Stomach smooth muscle (tissue), 2 donors: ENCODE data around the gene CDC40.
"Not testable (repeated sequence)": the region's sequence is repeated elsewhere in the genome, so short reads cannot be mapped to it uniquely, and the experiment has no call there.

Experiments
- H3K27ac ChIP-seq: one replicate; pipeline ENCODE4 v1.7.0; 2013; ENCODE audit warnings: mild to moderate bottlenecking, low read length, inconsistent platforms
- H3K27me3 ChIP-seq, 2 donors: one replicate each; pipeline ENCODE4 v1.7.0; 2013; ENCODE audit warnings: low read length in 2 of 2; ENCODE audit not compliant: insufficient read depth in 2 of 2, control insufficient read depth in 1 of 2
- H3K36me3 ChIP-seq, 2 donors: one replicate each; pipeline ENCODE4 v1.7.0; 2013; ENCODE audit warnings: low read length in 2 of 2; ENCODE audit not compliant: control insufficient read depth in 2 of 2, insufficient read depth in 2 of 2
- H3K4me1 ChIP-seq: one replicate; pipeline ENCODE4 v1.7.0; 2013; ENCODE audit warnings: low read length; ENCODE audit not compliant: control insufficient read depth, insufficient read depth
- H3K4me3 ChIP-seq, 2 donors: one replicate each; pipeline ENCODE4 v1.7.0; 2013; ENCODE audit warnings: low read length in 2 of 2
- H3K9ac ChIP-seq, 2 donors: one replicate each; pipeline ENCODE4 v1.7.0; 2013; ENCODE audit warnings: low read length in 2 of 2, mild to moderate bottlenecking in 1 of 2
- H3K9me3 ChIP-seq, 2 donors: one replicate each; pipeline ENCODE4 v1.7.0; 2013; ENCODE audit warnings: low read length in 2 of 2; ENCODE audit not compliant: control insufficient read depth in 2 of 2
- donor health status: healthy.
- donor health status: Pancreatic carcinoma.

Gene CDC40

DNA sequence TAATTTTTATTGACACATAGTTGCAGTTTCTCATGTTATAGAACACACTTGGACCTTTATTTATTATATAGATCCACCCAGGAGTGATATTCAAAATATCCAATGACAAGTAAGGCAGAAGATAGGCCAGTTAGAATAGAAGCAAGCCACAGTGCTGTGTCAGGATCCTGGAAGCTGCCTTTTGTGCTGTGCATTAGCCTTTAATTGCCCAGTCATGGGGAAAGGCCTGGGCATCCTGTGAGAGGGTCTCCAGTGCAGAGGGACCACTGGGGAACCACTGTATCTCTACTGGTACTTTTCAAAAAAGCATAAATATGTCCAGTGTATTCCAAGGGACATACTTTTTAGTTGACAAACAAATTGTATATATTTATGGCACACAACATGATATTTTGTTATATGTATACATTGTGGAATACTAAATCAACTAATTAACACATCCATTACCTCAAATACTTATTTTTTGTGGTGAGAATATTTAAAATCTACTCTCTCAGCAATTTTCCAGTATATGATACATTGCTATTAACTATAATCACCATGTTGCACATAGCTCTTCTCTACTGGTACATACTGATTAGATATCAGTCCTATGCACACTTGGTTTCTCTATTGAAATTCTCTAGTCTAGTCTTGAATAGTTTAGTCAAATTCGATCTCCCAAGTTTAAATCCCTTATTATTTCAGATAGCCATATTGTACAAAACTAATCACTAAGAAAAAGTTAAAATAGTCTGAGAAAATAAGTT is 59.5 kb downstream of the CDC40 start:
- Histone ChIP-seq H3K27me3 (no peaks in the 10 kb centered on the region), H3K4me3 (no peak overlapping the region), H3K36me3 (peaks cover 16 to 19% of the 10 kb centered on the region in 2 donors), H3K9me3 (no peaks in the 10 kb centered on the region), H3K4me1 (no peaks in the 10 kb centered on the region), H3K27ac (no peak overlapping the region), H3K9ac (no peak overlapping the region)

- H3K4me1 ChIP-seq, H3K27ac ChIP-seq, H3K9ac ChIP-seq, H3K9me3 ChIP-seq, H3K4me3 ChIP-seq, H3K27me3 ChIP-seq: not testable (repeated sequence)
- peaks cover 11 to 15% of the 10 kb centered on the region in 2 donors for H3K36me3 ChIP-seq
Measured at GRCh38 chr6:110244621-110245020, 64.4 kb downstream of the CDC40 start.

GRCh38 chr6:110246378-110246777 is 66.2 kb downstream of the CDC40 start:
- Histone ChIP-seq H3K27ac (no peak overlapping the region), H3K9me3 (no peaks in the 10 kb centered on the region), H3K4me3 (no peak overlapping the region), H3K27me3 (no peaks in the 10 kb centered on the region), H3K4me1 (no peaks in the 10 kb centered on the region), H3K9ac (no peak overlapping the region), H3K36me3 (peaks cover 10 to 17% of the 10 kb centered on the region in 2 donors)

DNA sequence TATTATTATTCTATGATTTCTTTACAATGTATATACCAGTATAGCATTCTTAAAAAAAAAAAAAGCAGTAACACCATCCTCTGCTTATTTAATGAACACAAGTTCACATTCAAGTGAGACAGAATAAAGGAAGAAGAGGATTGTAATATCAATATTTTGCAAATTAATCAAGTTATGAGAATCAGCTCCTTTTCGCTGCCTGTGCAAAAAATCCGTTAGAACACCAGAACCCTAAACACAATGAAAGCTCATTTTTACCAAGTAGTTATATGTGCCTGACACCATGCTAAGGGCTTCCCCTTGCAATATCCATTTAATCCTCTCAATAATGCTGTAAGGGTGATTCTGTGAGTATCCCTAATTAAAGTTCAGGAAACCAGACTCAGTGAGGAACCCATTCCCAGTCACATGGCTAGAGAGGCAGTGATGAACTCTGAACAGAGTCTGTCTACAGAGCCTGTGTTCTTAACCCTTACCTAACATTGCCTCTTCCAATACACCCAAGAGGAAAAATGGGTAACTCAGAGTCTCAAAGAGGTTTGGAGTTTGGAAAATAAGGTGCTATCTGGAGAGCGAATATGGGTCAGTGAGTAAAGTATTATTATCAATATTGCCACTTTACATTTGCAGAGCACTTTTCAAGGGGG is 66.8 kb downstream of the CDC40 start:
- no peaks in the 10 kb centered on the region for H3K9me3 ChIP-seq
- peaks cover 10 to 17% of the 10 kb centered on the region in 2 donors for H3K36me3 ChIP-seq
- no peak overlapping the region for H3K9ac ChIP-seq
- no peaks in the 10 kb centered on the region for H3K4me1 ChIP-seq
- no peaks in the 10 kb centered on the region for H3K27me3 ChIP-seq
- H3K4me3 ChIP-seq, result no peak overlapping the region
- H3K27ac ChIP-seq, result no peak overlapping the region

DNA sequence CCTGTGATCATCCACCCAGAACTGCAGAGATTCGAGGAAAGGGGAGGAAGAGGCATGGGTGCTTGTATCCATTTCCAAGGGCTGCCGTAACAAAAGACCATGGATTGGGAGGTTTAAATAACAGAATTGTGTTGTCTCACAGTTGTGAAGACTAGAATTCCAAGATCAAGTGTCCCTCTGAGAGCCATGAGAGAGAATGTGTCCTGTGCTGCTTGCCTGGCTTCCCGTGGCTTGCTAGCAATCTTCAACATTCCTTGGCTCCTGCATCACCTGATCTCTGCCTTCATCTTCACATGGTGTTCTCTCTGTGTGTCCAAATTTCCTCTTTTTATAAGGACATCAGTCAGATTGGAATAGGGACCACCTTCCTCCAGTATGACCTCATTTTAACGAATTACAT is 69.8 kb downstream of the CDC40 start:
- Histone ChIP-seq H3K4me3 (no peak overlapping the region), H3K36me3 (peaks cover 7 to 15% of the 10 kb centered on the region in 2 donors), H3K27me3 (no peaks in the 10 kb centered on the region), H3K27ac (no peak overlapping the region), H3K4me1 (no peaks in the 10 kb centered on the region), H3K9me3 (no peaks in the 10 kb centered on the region), H3K9ac (no peak overlapping the region)

- Histone ChIP-seq H3K4me3 (no peak overlapping the region), H3K9ac (no peak overlapping the region), H3K9me3 (no peaks in the 10 kb centered on the region), H3K36me3 (peaks cover 1 to 13% of the 10 kb centered on the region in 2 donors), H3K27me3 (no peaks in the 10 kb centered on the region), H3K27ac (no peak overlapping the region), H3K4me1 (no peaks in the 10 kb centered on the region)
Measured at GRCh38 chr6:110250838-110251237, 70.6 kb downstream of the CDC40 start.

GRCh38 chr6:110255211-110255750 is 75.1 kb downstream of the CDC40 start:
- H3K9me3 ChIP-seq, result no peaks in the 10 kb centered on the region
- no peaks in the 10 kb centered on the region for H3K4me1 ChIP-seq
- H3K27me3 ChIP-seq, result no peaks in the 10 kb centered on the region
- no peak overlapping the region for H3K4me3 ChIP-seq
- H3K27ac ChIP-seq, result no peak overlapping the region
- H3K9ac ChIP-seq, result no peak overlapping the region
- peaks cover 3 to 7% of the 10 kb centered on the region in 2 donors for H3K36me3 ChIP-seq

DNA sequence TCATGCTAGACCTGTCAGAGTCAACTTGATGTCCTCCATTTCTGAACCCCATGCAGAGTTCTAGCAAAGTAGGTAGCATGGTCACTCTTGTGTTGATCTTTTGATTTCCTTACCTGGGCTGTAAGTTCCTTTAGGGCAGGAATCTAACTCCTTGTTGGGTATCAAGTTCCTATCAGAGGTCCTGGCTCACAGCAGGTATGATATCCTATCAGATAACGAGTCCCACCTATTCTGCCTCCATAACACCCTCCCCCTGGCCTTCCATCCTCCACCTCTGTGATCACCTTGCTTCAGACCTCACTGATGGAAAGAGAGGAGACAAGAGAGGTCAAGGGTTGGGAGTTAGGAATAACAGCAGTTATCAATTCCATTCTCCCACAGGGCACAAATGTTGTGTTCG is 76.1 kb downstream of the CDC40 start:
- Histone ChIP-seq H3K27me3 (no peaks in the 10 kb centered on the region), H3K9me3 (no peaks in the 10 kb centered on the region), H3K4me3 (no peak overlapping the region), H3K4me1 (no peaks in the 10 kb centered on the region), H3K9ac (no peak overlapping the region), H3K27ac (no peak overlapping the region), H3K36me3 (peaks cover 3 to 7% of the 10 kb centered on the region in 2 donors)

- Histone ChIP-seq H3K27ac (no peak overlapping the region), H3K4me1 (no peaks in the 10 kb centered on the region), H3K27me3 (no peaks in the 10 kb centered on the region), H3K9ac (no peak overlapping the region), H3K9me3 (no peaks in the 10 kb centered on the region), H3K36me3 (peaks cover 2 to 3% of the 10 kb centered on the region in 2 donors), H3K4me3 (no peak overlapping the region)
Measured at GRCh38 chr6:110265273-110265672, 85.0 kb downstream of the CDC40 start.

- Histone ChIP-seq H3K27ac (no peak overlapping the region), H3K4me1 (no peaks in the 10 kb centered on the region), H3K9ac (no peak overlapping the region), H3K27me3 (no peaks in the 10 kb centered on the region), H3K36me3 (peaks cover 2 to 3% of the 10 kb centered on the region in 2 donors), H3K9me3 (no peaks in the 10 kb centered on the region), H3K4me3 (no peak overlapping the region)
Measured at GRCh38 chr6:110266996-110267395, 86.8 kb downstream of the CDC40 start.

DNA sequence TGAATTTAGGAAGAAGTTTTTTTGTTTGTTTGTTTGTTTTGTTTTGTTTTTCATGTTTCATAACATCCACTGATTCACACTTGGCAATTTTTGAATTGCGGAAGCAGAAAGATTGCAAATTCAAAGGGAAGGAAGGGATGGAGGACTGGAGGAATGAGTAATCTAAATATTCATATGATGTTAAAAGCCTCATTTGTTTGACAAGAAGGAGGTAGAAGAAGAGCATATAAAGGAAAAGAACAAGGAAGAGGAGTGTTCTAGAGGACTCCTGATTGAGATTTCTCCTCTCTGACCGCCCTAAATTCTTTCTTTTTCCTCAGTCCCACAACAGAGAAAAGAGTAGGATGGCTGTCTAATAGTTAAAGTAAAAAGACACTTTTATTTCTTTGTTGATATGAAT is 89.4 kb downstream of the CDC40 start:
- no peaks in the 10 kb centered on the region for H3K27me3 ChIP-seq
- no peak overlapping the region for H3K27ac ChIP-seq
- H3K4me3 ChIP-seq, result no peak overlapping the region
- no peaks in the 10 kb centered on the region for H3K4me1 ChIP-seq
- peaks cover 2 to 3% of the 10 kb centered on the region in 2 donors for H3K36me3 ChIP-seq
- no peak overlapping the region for H3K9ac ChIP-seq
- H3K9me3 ChIP-seq, result no peaks in the 10 kb centered on the region
